B cell (primary cell): ENCODE data around the gene RPTOR. TPM values are rescaled to one million over a fixed set of nuclear protein-coding genes. Genes with fewer than 3 reads are reported as not detected.

Experiments used
- ATAC-seq: fragments of 200-7000 bp; cut with Tn5 transposase; one replicate; pipeline ENCODE4 v1.10.0; 2021; ENCODE audit warnings: low read depth, mild to moderate bottlenecking, moderate number of reproducible peaks, moderate library complexity
- CTCF ChIA-PET: fragments of 350-600 bp; sonication (Branson Sonifier 250); formaldehyde crosslinking; loops from one replicate; lab custom pipeline; 2021; ENCODE audit warnings: antibody characterized with exemption, inconsistent platforms; lab: Charles Lee
- POLR2A ChIA-PET: fragments of 350-600 bp; sonication (Branson Sonifier 250); formaldehyde crosslinking; loops from one replicate; lab custom pipeline; 2021; ENCODE audit warnings: antibody characterized with exemption; lab: Charles Lee
- DNase-seq: peaks from one replicate; pipeline ENCODE4 v3.0.0; 2013
- H2AFZ ChIP-seq: 2 replicates; pipeline ENCODE4 v1.6.1; 2012; ENCODE audit warnings: mild to moderate bottlenecking, low read depth, low read length; ENCODE audit not compliant: insufficient read depth, poor library complexity, severe bottlenecking
- H3K27ac ChIP-seq, 2 donors: 1 replicate in 1 of 2; 2 replicates in 1 of 2; pipeline ENCODE4 v1.5.1; 2012 to 2013; ENCODE audit warnings: low read length in 2 of 2, mild to moderate bottlenecking in 2 of 2, moderate library complexity in 1 of 2
- H3K27me3 ChIP-seq, 4 experiments: fragments of 200-600 bp in 1 of 4; sonication (generic) in 1 of 4; replicated peaks in 1 of 4; 1 replicate in 2 of 4; 2 replicates in 2 of 4; pipeline versions ENCODE4 v1.6.1 to v1.7.0; 2013 to 2016; ENCODE audit warnings: low read length in 3 of 4, mild to moderate bottlenecking in 2 of 4, mixed read lengths in 1 of 4, moderate library complexity in 1 of 4; ENCODE audit not compliant: insufficient read depth in 4 of 4, control insufficient read depth in 3 of 4; ENCODE audit errors: control extremely low read depth in 1 of 4
- H3K36me3 ChIP-seq, 2 experiments: replicated peaks in 1 of 2; 1 replicate in 1 of 2; 2 replicates in 1 of 2; pipeline versions ENCODE4 v1.6.1 to v1.7.1; 2013; ENCODE audit warnings: low read length in 1 of 2; ENCODE audit not compliant: insufficient read depth in 2 of 2, control insufficient read depth in 1 of 2; ENCODE audit errors: control extremely low read depth in 1 of 2, extremely low read depth in 1 of 2
- H3K4me1 ChIP-seq, 2 donors: fragments of 200-600 bp in 1 of 2; sonication (generic) in 1 of 2; 1 replicate in 1 of 2; 2 replicates in 1 of 2; pipeline versions ENCODE4 v1.5.1 to v1.6.1; 2013 to 2017; ENCODE audit warnings: low read length in 2 of 2; ENCODE audit not compliant: control insufficient read depth in 2 of 2, insufficient read depth in 2 of 2
- H3K4me2 ChIP-seq: replicated peaks from 2 replicates; pipeline ENCODE3; 2012; ENCODE audit warnings: mild to moderate bottlenecking, low read depth, low read length; ENCODE audit not compliant: poor library complexity, severe bottlenecking
- H3K4me3 ChIP-seq, 5 experiments: fragments of 200-600 bp in 1 of 5; sonication (generic) in 1 of 5; 1 replicate in 3 of 5; 2 replicates in 2 of 5; pipeline versions ENCODE4 v1.5.1 to v1.7.0; 2011 to 2016; ENCODE audit warnings: low read length in 4 of 5, mild to moderate bottlenecking in 4 of 5, low read depth in 2 of 5, control low read depth in 1 of 5, moderate library complexity in 1 of 5; ENCODE audit not compliant: insufficient read depth in 1 of 5; ENCODE audit errors: control extremely low read depth in 1 of 5, extremely low read depth in 1 of 5
- H3K79me2 ChIP-seq: fragments of 200-600 bp; sonication (generic); one replicate; pipeline ENCODE4 v1.6.0; 2016; ENCODE audit warnings: low read length; ENCODE audit not compliant: control insufficient read depth, insufficient read depth
- H3K9ac ChIP-seq: fragments of 200-600 bp; sonication (generic); 2 replicates; pipeline ENCODE4 v1.6.1; 2017; ENCODE audit warnings: mild to moderate bottlenecking, low read length, moderate library complexity
- H3K9me3 ChIP-seq, 3 donors: one replicate each; pipeline versions ENCODE4 v1.6.1 to v1.7.1; 2013; ENCODE audit warnings: low read length in 2 of 3; ENCODE audit not compliant: control insufficient read depth in 2 of 3, insufficient read depth in 1 of 3; ENCODE audit errors: control extremely low read depth in 1 of 3
- H4K20me1 ChIP-seq: 2 replicates; pipeline ENCODE4 v1.6.0; 2012; ENCODE audit warnings: mild to moderate bottlenecking, low read length; ENCODE audit not compliant: insufficient read depth, control insufficient read depth, poor library complexity, severe bottlenecking
- H3K27ac Mint-ChIP-seq: one replicate; pipeline ENCODE4 v1.8.0; 2021; ENCODE audit warnings: mixed read lengths
- H3K27me3 Mint-ChIP-seq: one replicate; pipeline ENCODE4 v1.8.0; 2021; ENCODE audit warnings: mixed read lengths
- H3K4me1 Mint-ChIP-seq: one replicate; pipeline ENCODE4 v1.8.0; 2021; ENCODE audit warnings: mixed read lengths
- H3K4me3 Mint-ChIP-seq: one replicate; pipeline ENCODE4 v1.8.0; 2021; ENCODE audit warnings: mixed read lengths
- H3K9me3 Mint-ChIP-seq: one replicate; pipeline ENCODE4 v1.8.0; 2022; ENCODE audit warnings: mixed read lengths; ENCODE audit not compliant: insufficient read depth
- EZH2 ChIP-seq: IDR thresholded peaks from 2 replicates; pipeline ENCODE4 v1.6.1; 2012; ENCODE audit warnings: borderline replicate concordance, low read depth, mild to moderate bottlenecking, moderate library complexity, low read length; ENCODE audit not compliant: insufficient read depth, poor library complexity, severe bottlenecking
- WGBS: methylation state at CpG from one replicate; pipeline ENCODE4 v1.1.5; 2013; ENCODE audit warnings: missing lambda C conversion rate; ENCODE audit not compliant: insufficient coverage; 5-methylcytosine and 5-hydroxymethylcytosine counted together
- intact Hi-C: fragments of 100-400 bp; cut with micrococcal nuclease; formaldehyde crosslinking; loops from one replicate; pipeline ENCODE4 v1.10.0; 2022
- polyA plus RNA-seq: library from polyadenylated mRNA; depleted of rRNA; stranded (reverse); fragments of >200 nt; gene quantifications from 2 replicates; pipeline ENCODE4 v1.2.3, GENCODE V29; 2012
- total RNA-seq, 2 donors: library from RNA; stranded (reverse); fragments of 120-200 nt in 1 of 2; gene quantifications; 1 replicate in 1 of 2; 2 replicates in 1 of 2; pipeline versions ENCODE4 v1.2.3 to v1.2.4, GENCODE V29; 2013 to 2022
- TF ChIP-seq, protein P1 (sequence below): fragments of 200-600 bp; IDR thresholded peaks from one replicate; pipeline ENCODE4 v1.8.0; 2022; ENCODE audit warnings: antibody characterized with exemption, mild to moderate bottlenecking

Gene RPTOR
- total and polyA plus RNA-seq, 2 donors (not counting 1 experiment from before 2014, with no cell fraction given): 13.4 to 58.8 TPM

- H3K9ac ChIP-seq: no peak overlapping the region
- no peak for ATAC-seq
- no peak overlapping the region for H3K27ac ChIP-seq
- TF ChIP-seq EZH2: no peak
- TF ChIP-seq, protein P1, sequence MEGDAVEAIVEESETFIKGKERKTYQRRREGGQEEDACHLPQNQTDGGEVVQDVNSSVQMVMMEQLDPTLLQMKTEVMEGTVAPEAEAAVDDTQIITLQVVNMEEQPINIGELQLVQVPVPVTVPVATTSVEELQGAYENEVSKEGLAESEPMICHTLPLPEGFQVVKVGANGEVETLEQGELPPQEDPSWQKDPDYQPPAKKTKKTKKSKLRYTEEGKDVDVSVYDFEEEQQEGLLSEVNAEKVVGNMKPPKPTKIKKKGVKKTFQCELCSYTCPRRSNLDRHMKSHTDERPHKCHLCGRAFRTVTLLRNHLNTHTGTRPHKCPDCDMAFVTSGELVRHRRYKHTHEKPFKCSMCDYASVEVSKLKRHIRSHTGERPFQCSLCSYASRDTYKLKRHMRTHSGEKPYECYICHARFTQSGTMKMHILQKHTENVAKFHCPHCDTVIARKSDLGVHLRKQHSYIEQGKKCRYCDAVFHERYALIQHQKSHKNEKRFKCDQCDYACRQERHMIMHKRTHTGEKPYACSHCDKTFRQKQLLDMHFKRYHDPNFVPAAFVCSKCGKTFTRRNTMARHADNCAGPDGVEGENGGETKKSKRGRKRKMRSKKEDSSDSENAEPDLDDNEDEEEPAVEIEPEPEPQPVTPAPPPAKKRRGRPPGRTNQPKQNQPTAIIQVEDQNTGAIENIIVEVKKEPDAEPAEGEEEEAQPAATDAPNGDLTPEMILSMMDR: no peak
- H2AFZ ChIP-seq: no peak overlapping the region
- no peaks in the 10 kb centered on the region for H4K20me1 ChIP-seq
- ChIA-PET CTCF (interaction anchor here (0.7 to 2.0 kb wide), 3 partner anchors 10 to 17 kb away, joined by 3 to 4 read pairs (median 4); no protein-coding TSS in a partner anchor), POLR2A (no interaction called here)
- DNase-seq: no peak
- Mint-ChIP-seq H3K27me3 (no peaks in the 10 kb centered on the region), H3K9me3 (no peaks in the 10 kb centered on the region), H3K4me1 (peaks cover 28% of the 10 kb centered on the region), H3K4me3 (no peak overlapping the region), H3K27ac (no peak overlapping the region)
- H3K79me2 ChIP-seq: no peaks in the 10 kb centered on the region
- WGBS: 97% methylated on average over 13 of the region's 13 CpGs
- no peaks in the 10 kb centered on the region for H3K27me3 ChIP-seq
- intact Hi-C loops: no loop called here
- H3K4me1 ChIP-seq: peaks cover 22 to 23% of the 10 kb centered on the region in 2 donors
- peaks cover 0 to 48% of the 10 kb centered on the region in 2 experiments for H3K36me3 ChIP-seq
- no peaks in the 10 kb centered on the region for H3K9me3 ChIP-seq
- no peak overlapping the region for H3K4me3 ChIP-seq
- H3K4me2 ChIP-seq: no peak overlapping the region
These were observed 336.7 kb downstream of the RPTOR start for GRCh38 chr17:80881306-80881705.

GRCh38 chr17:80882323-80882722, 337.7 kb downstream of the RPTOR start:
- Histone ChIP-seq H3K4me2 (no peak overlapping the region), H3K27me3 (no peaks in the 10 kb centered on the region), H3K9me3 (no peaks in the 10 kb centered on the region), H3K4me1 (peaks cover 22 to 25% of the 10 kb centered on the region in 2 donors), H3K27ac (no peak overlapping the region), H4K20me1 (no peaks in the 10 kb centered on the region), H3K36me3 (peaks cover 0 to 48% of the 10 kb centered on the region in 2 experiments), H3K4me3 (no peak overlapping the region), H3K9ac (no peak overlapping the region), H2AFZ (no peak overlapping the region), H3K79me2 (peaks cover 2% of the 10 kb centered on the region)
- Mint-ChIP-seq H3K4me3 (no peak overlapping the region), H3K27ac (no peak overlapping the region), H3K4me1 (peaks cover 22% of the 10 kb centered on the region), H3K27me3 (no peaks in the 10 kb centered on the region), H3K9me3 (no peaks in the 10 kb centered on the region)
- TF ChIP-seq, protein P1: no peak
- TF ChIP-seq EZH2: no peak
- intact Hi-C loops: no loop called here
- 98% methylated on average over 10 of the region's 19 CpGs for WGBS
- ChIA-PET POLR2A (no interaction called here), CTCF (interaction anchor here (1.0 to 2.0 kb wide), 2 partner anchors 9 to 16 kb away, joined by 4 read pairs; no protein-coding TSS in a partner anchor)
- ATAC-seq: no peak
- DNase-seq: no peak
